ENCODE measurements around the gene NPFFR1.
"Not testable (repeated sequence)": the region's sequence is repeated elsewhere in the genome, so short reads cannot be mapped to it uniquely, and the experiment has no call there.

NPFFR1 gene

DNA sequence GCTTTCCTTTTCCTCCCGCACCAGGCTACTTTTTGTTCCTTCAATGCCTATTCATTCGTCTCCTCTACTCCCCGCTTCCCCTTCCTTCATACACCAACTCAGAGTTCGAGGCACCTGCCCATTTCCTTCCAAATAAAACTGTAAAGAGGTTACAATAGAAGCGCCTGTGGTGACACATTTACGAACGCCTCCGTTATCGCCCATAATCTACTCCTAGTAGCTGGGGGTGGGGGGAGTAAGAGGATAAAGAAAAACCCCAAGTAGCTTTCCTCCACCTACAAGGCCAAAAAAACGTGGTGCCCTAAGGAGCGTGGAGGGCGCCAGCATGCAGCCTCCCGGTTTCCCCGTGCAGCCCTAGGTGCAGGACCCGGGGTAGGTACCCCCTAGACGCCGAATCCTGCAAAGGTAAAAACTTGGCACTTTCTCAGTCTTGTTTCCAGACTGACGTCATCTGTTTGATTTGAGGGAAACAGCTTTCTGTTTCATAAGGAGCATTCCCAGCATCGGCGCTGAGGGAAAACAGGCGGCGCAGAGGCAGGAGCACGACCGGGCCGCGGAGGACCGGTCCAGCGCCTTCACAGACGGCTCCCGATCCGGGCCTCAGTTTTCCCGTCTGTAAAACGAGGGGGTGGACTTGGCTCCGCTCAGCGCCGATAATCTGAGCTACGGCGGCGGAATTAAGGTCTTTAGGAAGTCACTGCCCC lies 51.5 kb downstream of the NPFFR1 start:
- FAIRE-seq (peak; percentile 60), DNase-seq (ENCODE audit: insufficient read length, low spot score) (no peak)

DNA sequence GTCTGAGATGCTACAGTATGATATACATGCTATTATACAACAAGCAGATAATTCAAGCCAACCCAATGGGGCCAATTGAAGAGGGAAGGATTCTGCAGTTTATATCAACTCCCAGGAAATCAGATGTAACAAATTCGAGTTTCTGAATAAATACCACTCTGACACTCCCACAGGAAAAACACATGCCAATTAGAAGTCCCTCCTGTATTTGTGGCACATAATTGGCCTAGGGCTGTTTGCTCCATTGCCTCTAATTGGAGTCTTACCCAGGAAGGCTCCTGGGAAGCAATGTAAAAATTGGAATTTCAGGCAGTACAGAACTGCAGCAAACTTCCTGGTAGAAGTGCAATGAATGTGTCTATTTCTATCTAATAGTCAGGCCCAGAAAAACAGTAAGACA lies 55.3 kb downstream of the NPFFR1 start:
- FAIRE-seq: no peak
- no peak for DNase-seq (ENCODE audit: insufficient read length, low spot score)

GRCh38 chr10:70227548-70228320 lies 56.1 kb downstream of the NPFFR1 start:
- DNase-seq (ENCODE audit: insufficient read length, low spot score): no peak
- no peak for FAIRE-seq

GRCh38 chr10:70223728-70224127 lies 60.1 kb downstream of the NPFFR1 start:
- FAIRE-seq: no peak

GRCh38 chr10:70222811-70223447 lies 60.9 kb downstream of the NPFFR1 start:
- DNase-seq (ENCODE audit: insufficient read length, low spot score); FAIRE-seq: not testable (repeated sequence)

More at GRCh38 chr10:70223728-70224127, 60.1 kb downstream of the NPFFR1 start:
- DNase-seq (ENCODE audit: insufficient read length, low spot score): no peak

DNA sequence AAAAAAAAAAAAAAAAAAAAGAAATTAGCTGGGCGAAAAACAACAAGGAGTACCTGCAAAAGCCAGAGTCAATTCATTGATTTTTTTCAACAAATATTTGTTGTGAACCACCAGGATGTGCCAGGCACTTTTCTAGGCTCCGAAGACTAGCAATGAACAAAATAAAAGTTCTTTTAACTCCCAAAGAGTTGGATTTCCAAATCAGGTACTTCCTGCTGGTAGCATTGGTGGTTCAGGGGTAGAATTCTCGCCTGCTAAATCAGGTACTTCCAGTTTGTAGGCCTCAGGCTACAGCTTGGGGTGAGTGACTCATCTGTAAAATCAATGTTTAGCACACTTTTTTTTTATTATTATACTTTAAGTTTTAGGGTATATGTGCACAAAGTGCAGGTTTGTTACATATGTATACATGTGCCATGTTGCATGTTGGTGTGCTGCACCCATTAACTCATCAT lies 61.4 kb downstream of the NPFFR1 start:
- FAIRE-seq (no peak), DNase-seq (ENCODE audit: insufficient read length, low spot score) (no peak)

GRCh38 chr10:70221030-70221429 lies 62.8 kb downstream of the NPFFR1 start:
- DNase-seq (ENCODE audit: insufficient read length, low spot score) (no peak), FAIRE-seq (no peak)

DNA sequence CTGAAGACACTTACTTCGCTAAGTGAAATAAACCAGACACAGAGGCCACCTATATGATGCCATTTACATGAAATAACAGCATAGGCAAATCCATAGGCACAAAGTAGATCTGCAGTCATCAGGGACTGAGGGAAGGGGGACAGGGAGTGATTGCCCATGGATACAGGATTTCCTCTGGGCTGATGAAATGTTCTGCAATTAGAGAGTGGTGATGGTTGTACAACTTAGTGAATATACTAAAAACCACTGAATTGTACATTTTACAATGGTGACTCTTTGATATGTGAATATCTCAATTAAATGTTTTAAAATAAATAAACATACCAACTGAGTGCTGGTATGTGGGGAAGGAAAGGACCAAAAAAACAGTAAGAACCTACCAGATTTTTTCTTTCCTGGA lies 70.9 kb downstream of the NPFFR1 start:
- no peak for FAIRE-seq
- no peak for DNase-seq (ENCODE audit: insufficient read length, low spot score)

DNA sequence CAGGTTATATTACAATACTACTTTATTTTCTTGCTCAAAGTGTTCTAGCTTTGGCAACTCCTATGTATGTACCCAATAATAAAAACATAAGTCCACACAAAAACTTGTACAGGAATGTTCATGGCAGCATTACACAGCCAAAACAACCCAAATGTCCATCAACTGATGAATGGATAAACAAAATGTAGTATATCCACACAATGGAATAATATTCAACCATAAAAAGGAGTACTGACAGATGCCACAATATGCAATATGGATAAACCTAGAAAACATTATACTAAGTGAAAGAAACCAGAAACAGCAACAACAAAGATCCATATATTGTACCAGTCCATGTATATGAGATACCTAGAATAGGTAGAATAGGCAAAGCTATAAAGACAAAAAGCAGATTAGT lies 71.5 kb downstream of the NPFFR1 start:
- FAIRE-seq: no peak
- no peak for DNase-seq (ENCODE audit: insufficient read length, low spot score)

DNA sequence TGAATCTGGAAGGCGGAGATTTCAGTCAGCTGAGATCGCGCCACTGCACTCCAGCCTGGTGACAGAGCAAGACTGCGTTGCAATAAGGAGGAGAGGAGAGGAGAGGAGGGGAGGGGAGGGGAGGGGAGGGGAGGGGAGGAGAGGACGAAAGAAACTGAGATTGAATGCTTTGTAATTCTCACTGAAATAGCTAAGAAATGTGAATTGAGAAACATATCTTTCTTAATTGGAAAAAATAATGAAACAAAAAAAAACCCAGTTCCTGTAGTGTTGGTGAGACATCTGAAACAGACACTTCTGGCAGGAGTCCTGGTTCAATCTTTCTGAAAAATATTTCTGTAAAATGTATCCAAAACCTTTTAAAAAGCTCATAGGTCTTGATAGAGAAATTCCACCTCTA lies 77.0 kb downstream of the NPFFR1 start:
- DNase-seq (ENCODE audit: insufficient read length, low spot score): no peak
- FAIRE-seq: no peak

DNA sequence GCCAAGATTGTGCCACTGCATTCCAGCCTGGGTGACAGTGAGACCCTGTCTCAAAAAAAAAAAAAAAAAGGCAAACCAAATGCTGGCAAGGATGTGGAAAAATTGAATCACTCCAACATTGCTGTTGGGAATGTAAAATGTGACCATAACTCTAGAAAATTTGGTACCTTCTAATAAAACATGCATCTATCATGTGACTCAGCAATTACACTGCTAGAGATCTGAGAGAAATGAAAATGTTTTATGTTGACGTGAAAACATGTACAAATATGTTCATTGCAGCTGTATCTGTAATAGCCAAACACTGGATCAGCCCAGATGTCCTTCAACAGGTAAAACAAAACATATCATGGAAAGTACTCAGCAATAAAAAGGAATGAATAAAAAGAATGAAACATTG lies 82.7 kb downstream of the NPFFR1 start:
- no peak for DNase-seq (ENCODE audit: insufficient read length, low spot score)
- no peak for FAIRE-seq

DNA sequence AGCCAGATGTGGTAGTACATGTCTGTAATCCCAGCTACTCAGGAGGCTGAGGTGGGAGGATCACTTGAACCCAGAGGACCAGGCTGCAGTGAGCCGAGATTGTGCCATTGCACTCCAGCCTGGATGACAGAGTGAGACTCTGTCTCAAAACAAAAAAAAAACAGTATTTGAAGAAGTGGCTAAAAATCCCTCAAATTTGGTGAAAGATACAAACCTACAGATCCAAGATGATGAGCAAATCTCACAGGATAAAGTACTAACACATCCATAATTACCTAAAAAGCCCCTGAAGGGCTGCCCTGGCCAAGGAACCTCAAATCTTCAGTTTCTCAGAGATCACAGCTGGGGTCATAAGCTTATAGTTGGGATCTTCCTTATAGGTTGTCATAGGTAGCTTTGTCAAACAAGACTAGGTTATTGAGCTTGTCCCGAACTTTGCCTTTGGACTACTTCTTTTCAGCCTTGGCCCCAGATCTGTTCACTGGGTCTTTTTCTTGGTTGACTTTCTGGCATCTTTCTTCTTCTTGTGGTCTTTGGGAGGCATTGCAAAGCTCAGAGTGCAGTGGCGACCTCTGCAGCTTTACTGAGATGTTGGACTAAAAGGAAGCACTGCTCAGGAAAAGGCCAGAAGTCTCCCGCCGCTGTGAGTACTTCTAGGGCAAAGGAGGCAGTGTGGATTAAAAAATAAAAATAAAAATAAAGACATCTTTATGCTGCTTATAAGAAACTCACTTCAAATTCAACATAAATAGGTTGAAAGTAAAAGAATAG lies 84.9 kb downstream of the NPFFR1 start:
- no peak for FAIRE-seq
- no peak for DNase-seq (ENCODE audit: insufficient read length, low spot score)
